Measurements from ENCODE around the gene BRPF3. TPM values are rescaled to one million over a fixed set of nuclear protein-coding genes. Genes with fewer than 3 reads are reported as not detected.

Gene BRPF3
- polyA plus RNA-seq, 3 donors: 1.1 to 9.2 (median 1.3) TPM

DNA sequence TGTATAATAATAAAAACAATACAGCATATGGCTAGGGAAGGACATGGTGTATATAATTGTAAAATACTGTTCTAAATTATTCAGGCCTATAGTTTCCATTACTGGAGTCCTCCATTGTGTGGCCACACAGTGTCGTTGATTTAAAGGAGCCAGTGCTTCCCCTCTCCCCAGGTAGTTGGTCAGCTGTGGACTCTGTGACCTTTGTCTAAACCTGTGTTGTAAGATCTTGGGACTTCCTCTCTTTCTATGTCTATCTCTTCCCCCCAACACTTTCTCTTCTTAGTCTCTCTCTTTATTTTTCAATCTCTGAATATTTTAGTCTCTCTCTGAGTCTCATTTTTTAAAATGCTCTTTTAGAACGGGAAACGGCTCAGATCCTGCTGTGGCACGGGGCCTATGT lies 35.6 kb downstream of the BRPF3 start:
- Histone ChIP-seq H3K79me2 (ENCODE audit: insufficient read depth, low read length) (no peaks in the 10 kb centered on the region), H4K20me1 (ENCODE audit: insufficient read depth, low read length) (no peaks in the 10 kb centered on the region), H3K4me2 (replicated peaks; ENCODE audit: extremely low read depth, low read length, poor library complexity, severe bottlenecking) (no peak overlapping the region), H3K36me3 (replicated peaks in 1 of 2; ENCODE audit: control insufficient read depth in 1 of 2, insufficient read depth in 2 of 2, low read length in 2 of 2) (peaks cover 39 to 57% of the 10 kb centered on the region in 2 donors), H3K9me3 (replicated peaks in 1 of 2; ENCODE audit: control insufficient read depth in 1 of 2, insufficient read depth in 1 of 2, low read length in 2 of 2) (no peaks in the 10 kb centered on the region), H3K27me3 (ENCODE audit: control insufficient read depth in 2 of 2, insufficient read depth in 2 of 2, low read length in 2 of 2) (no peaks in the 10 kb centered on the region), H3K27ac (ENCODE audit: low read depth in 1 of 2, low read length in 2 of 2) (no peak overlapping the region), H2AFZ (ENCODE audit: insufficient read depth, low read depth, low read length, poor library complexity, severe bottlenecking) (no peak overlapping the region), H3K4me1 (ENCODE audit: control insufficient read depth in 1 of 2, insufficient read depth in 2 of 2, low read length in 2 of 2) (peaks cover 22 to 25% of the 10 kb centered on the region in 2 donors), H3K4me3 (replicated peaks in 1 of 3; ENCODE audit: low read depth in 2 of 3, low read length in 3 of 3) (no peak overlapping the region), H3K9ac (ENCODE audit: insufficient read depth, low read length, poor library complexity, severe bottlenecking) (no peak overlapping the region)
- Mint-ChIP-seq H3K4me3 (no peak overlapping the region), H3K9me3 (no peaks in the 10 kb centered on the region), H3K27ac (peak overlapping the region in 5 of 7 donors; percentile 0 to 69 (median 37)), H3K4me1 (peaks cover 24% of the 10 kb centered on the region), H3K36me3 (peaks cover 59 to 71% of the 10 kb centered on the region in 2 donors), H3K27me3 (ENCODE audit: low read depth in 3 of 3) (peaks cover 0 to 1% (median 0%) of the 10 kb centered on the region in 3 donors)
- intact Hi-C loops (cut with micrococcal nuclease): no loop called here
- TF ChIP-seq, protein P1, sequence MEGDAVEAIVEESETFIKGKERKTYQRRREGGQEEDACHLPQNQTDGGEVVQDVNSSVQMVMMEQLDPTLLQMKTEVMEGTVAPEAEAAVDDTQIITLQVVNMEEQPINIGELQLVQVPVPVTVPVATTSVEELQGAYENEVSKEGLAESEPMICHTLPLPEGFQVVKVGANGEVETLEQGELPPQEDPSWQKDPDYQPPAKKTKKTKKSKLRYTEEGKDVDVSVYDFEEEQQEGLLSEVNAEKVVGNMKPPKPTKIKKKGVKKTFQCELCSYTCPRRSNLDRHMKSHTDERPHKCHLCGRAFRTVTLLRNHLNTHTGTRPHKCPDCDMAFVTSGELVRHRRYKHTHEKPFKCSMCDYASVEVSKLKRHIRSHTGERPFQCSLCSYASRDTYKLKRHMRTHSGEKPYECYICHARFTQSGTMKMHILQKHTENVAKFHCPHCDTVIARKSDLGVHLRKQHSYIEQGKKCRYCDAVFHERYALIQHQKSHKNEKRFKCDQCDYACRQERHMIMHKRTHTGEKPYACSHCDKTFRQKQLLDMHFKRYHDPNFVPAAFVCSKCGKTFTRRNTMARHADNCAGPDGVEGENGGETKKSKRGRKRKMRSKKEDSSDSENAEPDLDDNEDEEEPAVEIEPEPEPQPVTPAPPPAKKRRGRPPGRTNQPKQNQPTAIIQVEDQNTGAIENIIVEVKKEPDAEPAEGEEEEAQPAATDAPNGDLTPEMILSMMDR (IDR thresholded peaks at IDR 0.05): no peak
- DNase-seq: peak in 2 of 3 donors; percentile 50 to 51
- WGBS (ENCODE audit: insufficient coverage): 100% methylated on average over 3 of the region's 4 CpGs

DNA sequence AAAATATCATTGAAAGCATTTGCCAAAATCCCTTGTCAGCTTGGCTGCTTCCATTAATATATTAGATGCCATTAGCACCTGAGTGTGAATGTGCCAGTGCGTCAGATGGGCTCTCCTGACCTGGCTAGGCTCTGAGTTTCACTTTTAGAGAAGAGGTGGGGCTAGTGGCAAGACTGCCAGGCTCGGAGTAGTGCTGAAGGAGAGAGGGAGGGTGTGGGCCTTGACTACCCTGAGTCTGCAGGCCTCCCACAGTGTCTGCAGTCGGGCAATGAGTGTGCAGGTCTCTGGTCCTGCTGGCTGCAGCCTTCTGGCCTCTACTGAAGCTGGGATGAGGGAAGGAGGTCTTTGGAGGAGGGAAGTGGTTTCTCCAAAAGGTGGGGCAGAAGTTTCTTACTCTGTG lies 38.8 kb downstream of the BRPF3 start:
- peak overlapping the region in 1 of 2 donors; percentile 17 for H3K4me3 Mint-ChIP-seq
- H3K36me3 Mint-ChIP-seq: peaks cover 28 to 43% of the 10 kb centered on the region in 2 donors
- TF ChIP-seq, protein P1 (IDR thresholded peaks at IDR 0.05): no peak
- Histone ChIP-seq H3K4me3 (replicated peaks in 1 of 3; ENCODE audit: low read depth in 2 of 3, low read length in 3 of 3) (no peak overlapping the region), H3K36me3 (replicated peaks in 1 of 2; ENCODE audit: control insufficient read depth in 1 of 2, insufficient read depth in 2 of 2, low read length in 2 of 2) (peaks cover 12 to 25% of the 10 kb centered on the region in 2 donors), H2AFZ (ENCODE audit: insufficient read depth, low read depth, low read length, poor library complexity, severe bottlenecking) (peak overlapping the region; percentile 60), H3K9ac (ENCODE audit: insufficient read depth, low read length, poor library complexity, severe bottlenecking) (no peak overlapping the region), H3K4me1 (ENCODE audit: control insufficient read depth in 1 of 2, insufficient read depth in 2 of 2, low read length in 2 of 2) (peaks cover 22 to 25% of the 10 kb centered on the region in 2 donors), H3K4me2 (replicated peaks; ENCODE audit: extremely low read depth, low read length, poor library complexity, severe bottlenecking) (no peak overlapping the region), H3K79me2 (ENCODE audit: insufficient read depth, low read length) (no peaks in the 10 kb centered on the region), H3K27ac (ENCODE audit: low read depth in 1 of 2, low read length in 2 of 2) (no peak overlapping the region), H3K27me3 (ENCODE audit: control insufficient read depth in 2 of 2, insufficient read depth in 2 of 2, low read length in 2 of 2) (no peaks in the 10 kb centered on the region), H3K9me3 (replicated peaks in 1 of 2; ENCODE audit: control insufficient read depth in 1 of 2, insufficient read depth in 1 of 2, low read length in 2 of 2) (no peaks in the 10 kb centered on the region), H4K20me1 (ENCODE audit: insufficient read depth, low read length) (no peaks in the 10 kb centered on the region)
- H3K27ac Mint-ChIP-seq: peak overlapping the region in 5 of 7 donors; percentile 16 to 74 (median 48)
- intact Hi-C loops (cut with micrococcal nuclease): no loop called here
- H3K9me3 Mint-ChIP-seq: peaks cover 0 to 2% (median 0%) of the 10 kb centered on the region in 7 donors
- H3K27me3 Mint-ChIP-seq (ENCODE audit: low read depth in 3 of 3): peaks cover 0 to 1% (median 0%) of the 10 kb centered on the region in 3 donors
- H3K4me1 Mint-ChIP-seq: peaks cover 25% of the 10 kb centered on the region
- DNase-seq: no peak
- WGBS (ENCODE audit: insufficient coverage): 30% methylated on average over 3 of the region's 3 CpGs

All from CD14-positive monocyte (primary cell).